HepG2 (cell line): ENCODE measurements around the gene RNF213.

Source experiments
- ETV6 ChIP-seq: sonication (generic); formaldehyde crosslinking; conservative IDR thresholded peaks from 2 replicates; pipeline ENCODE4 v1.4.0; 2020; ENCODE audit warnings: missing genetic modification reagents
- EZH2 ChIP-seq: conservative IDR thresholded peaks from 2 replicates; pipeline ENCODE4 v1.6.1; 2012; ENCODE audit warnings: mild to moderate bottlenecking, low read depth, low read length, moderate library complexity
- HHEX ChIP-seq: IDR thresholded peaks from 2 replicates; pipeline ENCODE4 v1.6.1; 2016; ENCODE audit warnings: control low read depth
- JUNB ChIP-seq: sonication (generic); formaldehyde crosslinking; IDR thresholded peaks from 2 replicates; pipeline ENCODE4 v1.8.0; 2022; ENCODE audit warnings: missing genetic modification reagents, mild to moderate bottlenecking, borderline replicate concordance
- KDM5B ChIP-seq: sonication (generic); formaldehyde crosslinking; IDR thresholded peaks from 2 replicates; pipeline ENCODE4 v1.4.0; 2020; ENCODE audit warnings: missing genetic modification reagents, mild to moderate bottlenecking, borderline replicate concordance
- KLF12 ChIP-seq: sonication (generic); formaldehyde crosslinking; IDR thresholded peaks from 2 replicates; pipeline ENCODE4 v1.4.0; 2020; ENCODE audit warnings: missing genetic modification reagents, borderline replicate concordance
- STAT6 ChIP-seq: sonication (generic); formaldehyde crosslinking; IDR thresholded peaks from 2 replicates; pipeline ENCODE4 v1.4.0; 2020; ENCODE audit warnings: missing genetic modification reagents, mild to moderate bottlenecking, borderline replicate concordance
- ZFP36 ChIP-seq: fragments of 150-350 bp; IDR thresholded peaks from 2 replicates; pipeline ENCODE4 v1.6.1; 2018; ENCODE audit warnings: borderline replicate concordance, low read length, low read depth; ENCODE audit not compliant: partially characterized antibody
- ZNF292 ChIP-seq: sonication (generic); formaldehyde crosslinking; IDR thresholded peaks from 2 replicates; pipeline ENCODE4 v1.8.1; 2022; ENCODE audit warnings: mild to moderate bottlenecking, low read depth, missing genetic modification reagents, borderline replicate concordance
- ZNF619 ChIP-seq: sonication (generic); formaldehyde crosslinking; IDR thresholded peaks from 2 replicates; pipeline ENCODE4 v1.4.0; 2020; ENCODE audit warnings: mild to moderate bottlenecking, missing genetic modification reagents

GRCh38 chr17:80289616-80290015 is 29.0 kb downstream of the RNF213 start:
- no peak for TF ChIP-seq EZH2
- TF ChIP-seq STAT6, result no peak
- no peak for TF ChIP-seq JUNB
- no peak for TF ChIP-seq ZFP36
- TF ChIP-seq ZNF292 (CRISPR knock-in tag), result no peak
- TF ChIP-seq KLF12 (CRISPR knock-in tag), result no peak
- no peak for TF ChIP-seq HHEX (CRISPR knock-in tag)
- TF ChIP-seq ETV6, result no peak
- TF ChIP-seq ZNF619 (CRISPR knock-in tag), result no peak
- TF ChIP-seq KDM5B (CRISPR knock-in tag), result no peak
